NCI-H2029 treated with DMSO at 0.1 percent for 48 hours (cell line): ENCODE results near the gene FCRLB.
"Not testable (repeated sequence)": the region's sequence is repeated elsewhere in the genome, so short reads cannot be mapped to it uniquely, and the experiment has no call there.

ENCODE experiments used
- DNase-seq: peaks from one replicate; lab custom pipeline; 2025; lab: John Stamatoyannopoulos, UW

FCRLB gene

GRCh38 chr1:161720422-161720821, 922 bp upstream of the FCRLB start:
- no peak for DNase-seq

- DNase-seq = no peak
Measured at GRCh38 chr1:161721738-161722343, 497 bp downstream of the FCRLB start.

- DNase-seq = no peak
Measured at GRCh38 chr1:161722406-161722805, 1.1 kb downstream of the FCRLB start.

GRCh38 chr1:161723459-161724141, 2.3 kb downstream of the FCRLB start:
- DNase-seq = no peak

GRCh38 chr1:161725258-161725907, 4.0 kb downstream of the FCRLB start:
- not testable (repeated sequence) for DNase-seq

- no peak for DNase-seq
Measured at GRCh38 chr1:161725908-161726472, 4.6 kb downstream of the FCRLB start.

GRCh38 chr1:161726473-161727255, 5.3 kb downstream of the FCRLB start:
- no peak for DNase-seq

- DNase-seq = no peak
Measured at GRCh38 chr1:161727256-161727924, 6.0 kb downstream of the FCRLB start.

GRCh38 chr1:161728376-161729226, 7.3 kb downstream of the FCRLB start:
- DNase-seq = no peak

GRCh38 chr1:161730050-161730564, 8.8 kb downstream of the FCRLB start:
- no peak for DNase-seq

GRCh38 chr1:161731241-161731640, 9.9 kb downstream of the FCRLB start:
- no peak for DNase-seq

- DNase-seq = no peak
Measured at GRCh38 chr1:161731981-161732718, 10.8 kb downstream of the FCRLB start.

GRCh38 chr1:161733526-161733925, 12.2 kb downstream of the FCRLB start:
- no peak for DNase-seq

- DNase-seq = no peak
Measured at GRCh38 chr1:161735837-161736236, 14.5 kb downstream of the FCRLB start.

- no peak for DNase-seq
Measured at GRCh38 chr1:161736335-161736969, 15.1 kb downstream of the FCRLB start.

- no peak for DNase-seq
Measured at GRCh38 chr1:161737625-161738024, 16.3 kb downstream of the FCRLB start.

GRCh38 chr1:161738627-161739287, 17.4 kb downstream of the FCRLB start:
- DNase-seq = no peak

GRCh38 chr1:161739865-161740566, 18.7 kb downstream of the FCRLB start:
- no peak for DNase-seq
